C4-2B (cell line): ENCODE data around the gene DUOX1.

Source experiments
- ZFX ChIP-seq: fragments of 450-650 bp; IDR thresholded peaks from 2 replicates; pipeline ENCODE4 v1.6.1; 2017
- TF ChIP-seq, protein P1 (sequence below): fragments of 450-650 bp; conservative IDR thresholded peaks from 2 replicates; pipeline ENCODE4 v1.5.1; 2017; ENCODE audit warnings: mild to moderate bottlenecking

DNA sequence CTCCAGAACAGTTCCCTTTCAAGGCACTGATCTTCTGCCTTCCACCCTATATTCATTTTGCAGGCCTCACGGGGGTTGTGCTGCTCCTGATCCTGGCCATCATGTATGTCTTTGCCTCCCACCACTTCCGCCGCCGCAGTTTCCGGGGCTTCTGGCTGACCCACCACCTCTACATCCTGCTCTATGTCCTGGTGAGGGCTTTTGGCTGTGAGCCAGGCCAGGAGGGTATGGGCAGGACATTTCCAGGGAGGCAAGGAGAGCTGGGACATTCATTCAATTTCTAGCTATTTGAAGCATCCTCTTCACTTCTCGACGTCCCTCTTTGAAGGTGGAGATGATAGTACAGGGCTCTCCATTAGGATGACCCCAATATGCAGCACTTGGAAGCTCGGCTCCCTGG is 25.9 kb downstream of the DUOX1 start:
- TF ChIP-seq, protein P1, sequence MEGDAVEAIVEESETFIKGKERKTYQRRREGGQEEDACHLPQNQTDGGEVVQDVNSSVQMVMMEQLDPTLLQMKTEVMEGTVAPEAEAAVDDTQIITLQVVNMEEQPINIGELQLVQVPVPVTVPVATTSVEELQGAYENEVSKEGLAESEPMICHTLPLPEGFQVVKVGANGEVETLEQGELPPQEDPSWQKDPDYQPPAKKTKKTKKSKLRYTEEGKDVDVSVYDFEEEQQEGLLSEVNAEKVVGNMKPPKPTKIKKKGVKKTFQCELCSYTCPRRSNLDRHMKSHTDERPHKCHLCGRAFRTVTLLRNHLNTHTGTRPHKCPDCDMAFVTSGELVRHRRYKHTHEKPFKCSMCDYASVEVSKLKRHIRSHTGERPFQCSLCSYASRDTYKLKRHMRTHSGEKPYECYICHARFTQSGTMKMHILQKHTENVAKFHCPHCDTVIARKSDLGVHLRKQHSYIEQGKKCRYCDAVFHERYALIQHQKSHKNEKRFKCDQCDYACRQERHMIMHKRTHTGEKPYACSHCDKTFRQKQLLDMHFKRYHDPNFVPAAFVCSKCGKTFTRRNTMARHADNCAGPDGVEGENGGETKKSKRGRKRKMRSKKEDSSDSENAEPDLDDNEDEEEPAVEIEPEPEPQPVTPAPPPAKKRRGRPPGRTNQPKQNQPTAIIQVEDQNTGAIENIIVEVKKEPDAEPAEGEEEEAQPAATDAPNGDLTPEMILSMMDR = no peak
- TF ChIP-seq ZFX = no peak
